IMR-90 (cell line): ENCODE data around the gene CENPV. TPM values are rescaled to one million over a fixed set of nuclear protein-coding genes. Genes with fewer than 3 reads are reported as not detected.
A peak's percentile ranks its signal among the peaks of the same experiment; 100 is the strongest.

Experiments
- ATAC-seq: fragments of 200-7000 bp; cut with Tn5 transposase; 2 replicates; pipeline ENCODE4 v1.9.1; 2020; ENCODE audit warnings: low read depth, mild to moderate bottlenecking, moderate library complexity
- BruUV-seq: library from RNA; stranded (reverse); fragments of 400-500 nt; replicated peaks from 2 replicates; lab custom pipeline; 2021; lab: Mats Ljungman, UMichigan
- CTCF ChIA-PET: fragments of 300-600 bp; formaldehyde crosslinking; extraction: SDS; loops from one replicate; lab custom pipeline; 2021; ENCODE audit warnings: antibody characterized with exemption; lab: Yijun Ruan, JAX
- POLR2A ChIA-PET: fragments of 300-600 bp; sonication (Branson Sonifier 250); formaldehyde crosslinking; loops from one replicate; lab custom pipeline; 2022; ENCODE audit warnings: antibody characterized with exemption; ENCODE audit not compliant: unreplicated experiment; lab: Charles Lee
- DNase-seq: peaks from one replicate; pipeline ENCODE4 v3.0.0; 2013
- H2AFZ ChIP-seq: replicated peaks from 2 replicates; pipeline ENCODE3; 2013; ENCODE audit warnings: low read length, mild to moderate bottlenecking; ENCODE audit not compliant: poor library complexity
- H2AK5ac ChIP-seq: 2 replicates; pipeline ENCODE4 v1.6.1; 2013; ENCODE audit warnings: low read depth, low read length, inconsistent platforms
- H2AK9ac ChIP-seq: replicated peaks from 2 replicates; pipeline ENCODE3; 2013; ENCODE audit warnings: mild to moderate bottlenecking, low read depth, low read length, moderate library complexity; ENCODE audit not compliant: poor library complexity
- H2BK120ac ChIP-seq: 2 replicates; pipeline ENCODE4 v1.6.1; 2013; ENCODE audit warnings: low read depth, low read length, inconsistent platforms
- H2BK15ac ChIP-seq: 3 replicates; pipeline ENCODE4 v1.6.1; 2013; ENCODE audit warnings: low read depth, low read length, inconsistent platforms
- H2BK20ac ChIP-seq: 2 replicates; pipeline ENCODE4 v1.6.1; 2013; ENCODE audit warnings: low read depth, mild to moderate bottlenecking, inconsistent platforms, low read length, moderate library complexity
- H2BK5ac ChIP-seq: 2 replicates; pipeline ENCODE4 v1.6.1; 2013; ENCODE audit warnings: mild to moderate bottlenecking, low read depth, low read length, inconsistent platforms; ENCODE audit not compliant: poor library complexity, severe bottlenecking
- H3K14ac ChIP-seq: replicated peaks from 2 replicates; pipeline ENCODE4 v1.6.1; 2013; ENCODE audit warnings: low read depth, low read length, inconsistent platforms
- H3K18ac ChIP-seq: 2 replicates; pipeline ENCODE4 v1.6.1; 2013; ENCODE audit warnings: low read depth, low read length, control low read depth
- H3K23ac ChIP-seq: 2 replicates; pipeline ENCODE4 v1.6.1; 2013; ENCODE audit warnings: low read depth, low read length, inconsistent platforms
- H3K27ac ChIP-seq: 2 replicates; pipeline ENCODE4 v1.5.1; 2013; ENCODE audit warnings: mild to moderate bottlenecking, control low read depth, low read length; ENCODE audit not compliant: insufficient read depth
- H3K27me3 ChIP-seq: 2 replicates; pipeline ENCODE4 v1.6.1; 2013; ENCODE audit warnings: low read length; ENCODE audit not compliant: control insufficient read depth, insufficient read depth
- H3K36me3 ChIP-seq: 2 replicates; pipeline ENCODE4 v1.6.1; 2013; ENCODE audit warnings: low read length, mixed read lengths; ENCODE audit not compliant: control insufficient read depth, insufficient read depth
- H3K4ac ChIP-seq: 2 replicates; pipeline ENCODE4 v1.6.1; 2013; ENCODE audit warnings: low read depth, low read length, inconsistent platforms
- H3K4me1 ChIP-seq: 2 replicates; pipeline ENCODE4 v1.6.1; 2013; ENCODE audit warnings: low read length, mixed read lengths; ENCODE audit not compliant: control insufficient read depth, insufficient read depth
- H3K4me2 ChIP-seq: 2 replicates; pipeline ENCODE4 v1.6.1; 2013; ENCODE audit warnings: low read depth, mild to moderate bottlenecking, control low read depth, low read length, moderate library complexity
- H3K4me3 ChIP-seq: 2 replicates; pipeline ENCODE4 v1.5.1; 2013; ENCODE audit warnings: low read depth, mild to moderate bottlenecking, control low read depth, low read length, moderate library complexity; ENCODE audit not compliant: insufficient read depth
- H3K56ac ChIP-seq: 2 replicates; pipeline ENCODE4 v1.6.1; 2013; ENCODE audit warnings: low read length, inconsistent platforms; ENCODE audit not compliant: insufficient read depth; ENCODE audit errors: extremely low read depth
- H3K79me1 ChIP-seq, 2 experiments: 2 replicates each; pipeline ENCODE4 v1.6.1; 2013; ENCODE audit warnings: low read length in 2 of 2, inconsistent platforms in 1 of 2, low read depth in 1 of 2
- H3K9ac ChIP-seq: 2 replicates; pipeline ENCODE4 v1.6.1; 2013; ENCODE audit warnings: low read depth, low read length, control low read depth
- H3K9me1 ChIP-seq: 2 replicates; pipeline ENCODE4 v1.6.1; 2013; ENCODE audit warnings: low read length, inconsistent platforms; ENCODE audit not compliant: insufficient read depth
- H3K9me3 ChIP-seq: 2 replicates; pipeline ENCODE4 v1.6.1; 2013; ENCODE audit warnings: low read length; ENCODE audit not compliant: control insufficient read depth, insufficient read depth
- H4K20me1 ChIP-seq: 2 replicates; pipeline ENCODE4 v1.6.1; 2013; ENCODE audit warnings: low read length, inconsistent platforms; ENCODE audit not compliant: insufficient read depth
- H4K5ac ChIP-seq: 2 replicates; pipeline ENCODE4 v1.6.1; 2013; ENCODE audit warnings: mild to moderate bottlenecking, low read depth, low read length, control low read depth
- H4K8ac ChIP-seq, 2 experiments: 2 replicates each; pipeline ENCODE4 v1.6.1; 2013; ENCODE audit warnings: low read depth in 2 of 2, low read length in 2 of 2, control low read depth in 1 of 2, inconsistent platforms in 1 of 2
- H4K91ac ChIP-seq: 2 replicates; pipeline ENCODE4 v1.6.1; 2013; ENCODE audit warnings: low read depth, low read length, inconsistent platforms; ENCODE audit not compliant: insufficient read depth
- BHLHE40 ChIP-seq: fragments of 150-350 bp; IDR thresholded peaks from 2 replicates; pipeline ENCODE4 v1.6.1; 2016; ENCODE audit warnings: mild to moderate bottlenecking, low read depth, low read length
- CEBPB ChIP-seq: IDR thresholded peaks from 2 replicates; pipeline ENCODE4 v1.6.1; 2012; ENCODE audit warnings: low read depth, low read length, improper control_type of control experiment
- CHD1 ChIP-seq: IDR thresholded peaks from 2 replicates; pipeline ENCODE4 v1.6.1; 2012; ENCODE audit warnings: low read depth, low read length, improper control_type of control experiment
- FOS ChIP-seq: fragments of 150-350 bp; IDR thresholded peaks from 2 replicates; pipeline ENCODE4 v1.6.1; 2016; ENCODE audit warnings: low read depth, low read length
- MAZ ChIP-seq: IDR thresholded peaks from 2 replicates; pipeline ENCODE4 v1.6.1; 2012; ENCODE audit warnings: low read depth, mild to moderate bottlenecking, low read length, improper control_type of control experiment, moderate library complexity, borderline replicate concordance
- MXI1 ChIP-seq: IDR thresholded peaks from 2 replicates; pipeline ENCODE4 v1.6.1; 2012; ENCODE audit warnings: low read depth, mild to moderate bottlenecking, low read length, moderate library complexity, borderline replicate concordance
- NFE2L2 ChIP-seq: fragments of 150-350 bp; IDR thresholded peaks from 2 replicates; pipeline ENCODE4 v1.6.1; 2016; ENCODE audit warnings: low read depth, mild to moderate bottlenecking, low read length
- POLR2A ChIP-seq: IDR thresholded peaks from 2 replicates; pipeline ENCODE4 v1.6.1; 2012; ENCODE audit warnings: mild to moderate bottlenecking, low read depth, low read length
- RAD21 ChIP-seq: IDR thresholded peaks from 2 replicates; pipeline ENCODE4 v1.6.1; 2012; ENCODE audit warnings: low read length, improper control_type of control experiment
- RCOR1 ChIP-seq: IDR thresholded peaks from 2 replicates; pipeline ENCODE4 v1.6.1; 2012; ENCODE audit warnings: mild to moderate bottlenecking, low read length, improper control_type of control experiment; ENCODE audit not compliant: insufficient replicate concordance
- RFX5 ChIP-seq: IDR thresholded peaks from 2 replicates; pipeline ENCODE4 v1.8.0; 2012; ENCODE audit warnings: low read depth, mild to moderate bottlenecking, low read length, moderate library complexity
- SMC3 ChIP-seq: fragments of 150-350 bp; IDR thresholded peaks from 2 replicates; pipeline ENCODE4 v1.6.1; 2016; ENCODE audit warnings: low read depth, mild to moderate bottlenecking, antibody characterized with exemption, low read length, moderate library complexity
- WGBS, 2 experiments: methylation state at CpG; one replicate each; pipeline versions ENCODE4 v1.1.5 to v1.1.7; 2013; ENCODE audit warnings: missing lambda C conversion rate in 2 of 2; ENCODE audit not compliant: insufficient read length in 1 of 2; ENCODE audit errors: extremely low coverage in 2 of 2; 5-methylcytosine and 5-hydroxymethylcytosine counted together
- dilution Hi-C: fragments of 300-500 bp; cut with HindIII; formaldehyde crosslinking; loops from one replicate; pipeline ENCODE4 v1.14.3; 2018; ENCODE audit warnings: low sequenced_read_pairs; ENCODE audit not compliant: unreplicated experiment
- in situ Hi-C: fragments of 300-500 bp; cut with MboI; formaldehyde crosslinking; loops from 3 replicates; pipeline ENCODE4 v1.14.3; 2019; ENCODE audit warnings: low sequenced_read_pairs, inconsistent platforms, mixed read lengths
- intact Hi-C: fragments of 100-400 bp; cut with micrococcal nuclease; formaldehyde crosslinking; loops from 2 replicates; pipeline ENCODE4 v1.10.0; 2022
- polyA plus RNA-seq, 3 experiments: library from polyadenylated mRNA; depleted of rRNA; stranded (reverse); fragments of >200 nt; gene quantifications; 2 replicates each; pipeline ENCODE4 v1.2.3, GENCODE V29; 2012; ENCODE audit warnings: low replicate concordance in 1 of 3
- total RNA-seq: library from RNA; depleted of rRNA; stranded (reverse); fragments of >200 nt; gene quantifications from 2 replicates; pipeline ENCODE4 v1.2.3, GENCODE V29; 2012
- TF ChIP-seq, protein P1 (sequence below): fragments of 150-350 bp; IDR thresholded peaks from 2 replicates; pipeline ENCODE4 v1.6.1; 2016; ENCODE audit warnings: low read depth, mild to moderate bottlenecking, low read length, moderate library complexity, borderline replicate concordance
- TF ChIP-seq, protein P2 (sequence below): conservative IDR thresholded peaks from 2 replicates; pipeline ENCODE4 v1.5.1; 2012; ENCODE audit warnings: mild to moderate bottlenecking, low read depth, low read length, improper control_type of control experiment

Gene CENPV
- total and polyA plus RNA-seq, 2 of the 4 experiments (the other 2 are of a cell fraction) = 35.3 to 49.8 TPM

DNA sequence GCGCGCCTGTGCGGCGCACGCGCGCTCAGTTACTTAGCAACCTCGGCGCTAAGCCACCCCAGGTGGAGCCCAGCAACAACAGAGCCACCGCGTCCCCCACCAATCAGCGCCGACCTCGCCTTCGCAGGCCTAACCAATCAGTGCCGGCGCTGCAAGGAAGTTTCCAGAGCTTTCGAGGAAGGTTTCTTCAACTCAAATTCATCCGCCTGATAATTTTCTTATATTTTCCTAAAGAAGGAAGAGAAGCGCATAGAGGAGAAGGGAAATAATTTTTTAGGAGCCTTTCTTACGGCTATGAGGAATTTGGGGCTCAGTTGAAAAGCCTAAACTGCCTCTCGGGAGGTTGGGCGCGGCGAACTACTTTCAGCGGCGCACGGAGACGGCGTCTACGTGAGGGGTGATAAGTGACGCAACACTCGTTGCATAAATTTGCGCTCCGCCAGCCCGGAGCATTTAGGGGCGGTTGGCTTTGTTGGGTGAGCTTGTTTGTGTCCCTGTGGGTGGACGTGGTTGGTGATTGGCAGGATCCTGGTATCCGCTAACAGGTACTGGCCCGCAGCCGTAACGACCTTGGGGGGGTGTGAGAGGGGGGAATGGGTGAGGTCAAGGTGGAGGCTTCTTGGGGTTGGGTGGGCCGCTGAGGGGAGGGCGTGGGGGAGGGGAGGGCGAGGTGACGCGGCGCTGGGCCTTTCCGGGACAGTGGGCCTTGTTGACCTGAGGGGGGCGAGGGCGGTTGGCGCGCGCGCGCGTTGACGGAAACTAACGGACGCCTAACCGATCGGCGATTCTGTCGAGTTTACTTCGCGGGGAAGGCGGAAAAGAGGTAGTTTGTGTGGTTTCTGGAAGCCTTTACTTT, 27.6 kb upstream of the CENPV start, which contains the start of gene UBB:
Gene UBB (plus strand): TSS at position 452 of the 856 bp plus-strand sequence. CDS start 817 bp downstream, outside the sequence.
- peaks cover 4% of the 10 kb centered on the region; the same call in 1 of the 2 replicates for H3K4me1 ChIP-seq
- 1% methylated on average over 31 of the region's 67 CpGs; no CpG with 5 or more reads in 1 of the 2 experiments for WGBS, 2 experiments
- peak within 1 kb of the TSS; percentile 79; the same call in 1 of the 2 replicates for H4K5ac ChIP-seq
- H3K36me3 ChIP-seq = peaks cover 20% of the 10 kb centered on the region
- peak within 1 kb of the TSS; percentile 95 for H3K4ac ChIP-seq
- H2BK15ac ChIP-seq = no peak within 1 kb of the TSS; the same call in 2 of the 3 replicates
- peak within 1 kb of the TSS; percentile 86 for H2BK20ac ChIP-seq
- intact Hi-C loops (no loop called here), in situ Hi-C loops (loop anchor here (5.0 kb wide), 1 partner anchor 56 kb away; no protein-coding TSS in a partner anchor), dilution Hi-C loops (no loop called here)
- H3K4me3 ChIP-seq = peak within 1 kb of the TSS; percentile 82
- H2AK9ac ChIP-seq = peak within 1 kb of the TSS; percentile 71
- peak; percentile 96 for ATAC-seq
- peaks cover 7 to 30% of the 10 kb centered on the region in 2 experiments; a peak in 3 of 4 replicates for H3K79me1 ChIP-seq
- peak; percentile 99 for DNase-seq
- H3K27me3 ChIP-seq = no peaks in the 10 kb centered on the region
- ChIA-PET POLR2A (interaction anchor here (0.6 to 1.5 kb wide), 13 partner anchors 9 to 1828 kb away, joined by 3 to 10 read pairs (median 5); no protein-coding TSS in a partner anchor), CTCF (interaction anchor here (1.3 kb wide), 1 partner anchor 17 kb away, joined by 10 read pairs; no protein-coding TSS in a partner anchor)
- H4K20me1 ChIP-seq = peaks cover 42% of the 10 kb centered on the region
- H3K9ac ChIP-seq = peak within 1 kb of the TSS; percentile 93
- no TSS peak for BruUV-seq
- H2BK120ac ChIP-seq = peak within 1 kb of the TSS; percentile 98
- 0 out of 2 replicates have a peak, but pooled peaks cover 6% of the 10 kb centered on the region for H3K9me1 ChIP-seq
- peak within 1 kb of the TSS; percentile 94 for H3K23ac ChIP-seq
- peak within 1 kb of the TSS; percentile 81 for H3K18ac ChIP-seq
- peak within 1 kb of the TSS; percentile 95 for H2BK5ac ChIP-seq
- H2AK5ac ChIP-seq = peak within 1 kb of the TSS; percentile 99
- H3K4me2 ChIP-seq = peak within 1 kb of the TSS; percentile 98
- peak within 1 kb of the TSS; percentile 99 for H3K56ac ChIP-seq
- peak within 1 kb of the TSS; percentile 63 to 98 for H4K8ac ChIP-seq
- H3K27ac ChIP-seq = peak within 1 kb of the TSS; percentile 97
- H4K91ac ChIP-seq = peak within 1 kb of the TSS; percentile 92
- H2AFZ ChIP-seq = peak within 1 kb of the TSS; percentile 91
- peak within 1 kb of the TSS; percentile 98 for H3K14ac ChIP-seq
- no peaks in the 10 kb centered on the region for H3K9me3 ChIP-seq
- peak; percentile 36; the same call in 1 of the 2 replicates for TF ChIP-seq BHLHE40
- TF ChIP-seq NFE2L2 = peak; percentile 54; the same call in 1 of the 2 replicates
- peak; percentile 99 for TF ChIP-seq CEBPB
- TF ChIP-seq POLR2A = peak; percentile 99
- TF ChIP-seq SMC3 = no peak
- TF ChIP-seq RAD21 = no peak
- 0 out of 2 replicates have a peak, but pooled peaks have one; percentile 24 for TF ChIP-seq FOS
- peak; percentile 91 for TF ChIP-seq RFX5
- TF ChIP-seq MAZ = no peak; the same call in 1 of the 2 replicates
- TF ChIP-seq MXI1 = peak; percentile 62
- TF ChIP-seq, protein P1, sequence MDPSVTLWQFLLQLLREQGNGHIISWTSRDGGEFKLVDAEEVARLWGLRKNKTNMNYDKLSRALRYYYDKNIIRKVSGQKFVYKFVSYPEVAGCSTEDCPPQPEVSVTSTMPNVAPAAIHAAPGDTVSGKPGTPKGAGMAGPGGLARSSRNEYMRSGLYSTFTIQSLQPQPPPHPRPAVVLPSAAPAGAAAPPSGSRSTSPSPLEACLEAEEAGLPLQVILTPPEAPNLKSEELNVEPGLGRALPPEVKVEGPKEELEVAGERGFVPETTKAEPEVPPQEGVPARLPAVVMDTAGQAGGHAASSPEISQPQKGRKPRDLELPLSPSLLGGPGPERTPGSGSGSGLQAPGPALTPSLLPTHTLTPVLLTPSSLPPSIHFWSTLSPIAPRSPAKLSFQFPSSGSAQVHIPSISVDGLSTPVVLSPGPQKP = no peak
- no peak for TF ChIP-seq RCOR1
- TF ChIP-seq CHD1 = peak; percentile 37; the same call in 1 of the 2 replicates
- TF ChIP-seq, protein P2, sequence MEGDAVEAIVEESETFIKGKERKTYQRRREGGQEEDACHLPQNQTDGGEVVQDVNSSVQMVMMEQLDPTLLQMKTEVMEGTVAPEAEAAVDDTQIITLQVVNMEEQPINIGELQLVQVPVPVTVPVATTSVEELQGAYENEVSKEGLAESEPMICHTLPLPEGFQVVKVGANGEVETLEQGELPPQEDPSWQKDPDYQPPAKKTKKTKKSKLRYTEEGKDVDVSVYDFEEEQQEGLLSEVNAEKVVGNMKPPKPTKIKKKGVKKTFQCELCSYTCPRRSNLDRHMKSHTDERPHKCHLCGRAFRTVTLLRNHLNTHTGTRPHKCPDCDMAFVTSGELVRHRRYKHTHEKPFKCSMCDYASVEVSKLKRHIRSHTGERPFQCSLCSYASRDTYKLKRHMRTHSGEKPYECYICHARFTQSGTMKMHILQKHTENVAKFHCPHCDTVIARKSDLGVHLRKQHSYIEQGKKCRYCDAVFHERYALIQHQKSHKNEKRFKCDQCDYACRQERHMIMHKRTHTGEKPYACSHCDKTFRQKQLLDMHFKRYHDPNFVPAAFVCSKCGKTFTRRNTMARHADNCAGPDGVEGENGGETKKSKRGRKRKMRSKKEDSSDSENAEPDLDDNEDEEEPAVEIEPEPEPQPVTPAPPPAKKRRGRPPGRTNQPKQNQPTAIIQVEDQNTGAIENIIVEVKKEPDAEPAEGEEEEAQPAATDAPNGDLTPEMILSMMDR = 0 out of 2 replicates have a peak, but pooled peaks have one; percentile 11
